ENCODE results near the gene GRIK4. TPM values are rescaled to one million over a fixed set of nuclear protein-coding genes. Genes with fewer than 3 reads are reported as not detected.

The GRIK4 gene
- total and polyA plus RNA-seq, 2 donors (not counting 1 experiment from before 2014, with no cell fraction given), result 0.12 to 0.27 TPM

- 90% methylated on average over 4 of the region's 5 CpGs for WGBS (ENCODE audit: insufficient coverage)
- no peaks in the 10 kb centered on the region for H3K4me1 ChIP-seq (ENCODE audit: control insufficient read depth in 2 of 2, insufficient read depth in 2 of 2, low read length in 2 of 2)
- CTCF ChIA-PET, result no interaction called here
- H3K27me3 ChIP-seq (replicated peaks in 1 of 4; ENCODE audit: control extremely low read depth in 1 of 4, control insufficient read depth in 3 of 4, insufficient read depth in 4 of 4, low read length in 3 of 4), result peaks cover 0 to 9% (median 3%) of the 10 kb centered on the region in 4 experiments
- POLR2A ChIA-PET, result no interaction called here
- Mint-ChIP-seq H3K27ac (no peak overlapping the region), H3K4me3 (no peak overlapping the region), H3K9me3 (ENCODE audit: insufficient read depth) (no peaks in the 10 kb centered on the region), H3K27me3 (peaks cover 39% of the 10 kb centered on the region), H3K4me1 (no peaks in the 10 kb centered on the region)
- no peaks in the 10 kb centered on the region for H4K20me1 ChIP-seq (ENCODE audit: control insufficient read depth, insufficient read depth, low read length, poor library complexity, severe bottlenecking)
- peaks cover 0 to 8% (median 0%) of the 10 kb centered on the region in 3 donors for H3K9me3 ChIP-seq (ENCODE audit: control extremely low read depth in 1 of 3, control insufficient read depth in 2 of 3, insufficient read depth in 1 of 3, low read length in 2 of 3)
- H3K9ac ChIP-seq (ENCODE audit: low read length), result no peak overlapping the region
- H3K79me2 ChIP-seq (ENCODE audit: control insufficient read depth, insufficient read depth, low read length), result no peaks in the 10 kb centered on the region
- TF ChIP-seq EZH2 (IDR thresholded peaks at IDR 0.05; ENCODE audit: borderline replicate concordance, insufficient read depth, low read depth, low read length, poor library complexity, severe bottlenecking) (no peak), CTCF (IDR thresholded peaks at IDR 0.05) (no peak)
- H3K36me3 ChIP-seq (replicated peaks in 1 of 2; ENCODE audit: control extremely low read depth in 1 of 2, control insufficient read depth in 1 of 2, extremely low read depth in 1 of 2, insufficient read depth in 2 of 2, low read length in 1 of 2), result no peaks in the 10 kb centered on the region
- intact Hi-C loops (cut with micrococcal nuclease), result no loop called here
- H3K27ac ChIP-seq (ENCODE audit: low read length in 2 of 2), result no peak overlapping the region
- H3K4me2 ChIP-seq (replicated peaks; ENCODE audit: low read depth, low read length, poor library complexity, severe bottlenecking), result no peak overlapping the region
- no peak overlapping the region for H3K4me3 ChIP-seq (ENCODE audit: control extremely low read depth in 1 of 5, extremely low read depth in 1 of 5, insufficient read depth in 1 of 5, low read depth in 2 of 5, low read length in 4 of 5)
- DNase-seq (no peak), ATAC-seq (ENCODE audit: low read depth) (no peak)
- no peak overlapping the region for H2AFZ ChIP-seq (ENCODE audit: insufficient read depth, low read depth, low read length, poor library complexity, severe bottlenecking)
Observed at GRCh38 chr11:120532832-120533196, 21.3 kb downstream of the GRIK4 start.

DNA sequence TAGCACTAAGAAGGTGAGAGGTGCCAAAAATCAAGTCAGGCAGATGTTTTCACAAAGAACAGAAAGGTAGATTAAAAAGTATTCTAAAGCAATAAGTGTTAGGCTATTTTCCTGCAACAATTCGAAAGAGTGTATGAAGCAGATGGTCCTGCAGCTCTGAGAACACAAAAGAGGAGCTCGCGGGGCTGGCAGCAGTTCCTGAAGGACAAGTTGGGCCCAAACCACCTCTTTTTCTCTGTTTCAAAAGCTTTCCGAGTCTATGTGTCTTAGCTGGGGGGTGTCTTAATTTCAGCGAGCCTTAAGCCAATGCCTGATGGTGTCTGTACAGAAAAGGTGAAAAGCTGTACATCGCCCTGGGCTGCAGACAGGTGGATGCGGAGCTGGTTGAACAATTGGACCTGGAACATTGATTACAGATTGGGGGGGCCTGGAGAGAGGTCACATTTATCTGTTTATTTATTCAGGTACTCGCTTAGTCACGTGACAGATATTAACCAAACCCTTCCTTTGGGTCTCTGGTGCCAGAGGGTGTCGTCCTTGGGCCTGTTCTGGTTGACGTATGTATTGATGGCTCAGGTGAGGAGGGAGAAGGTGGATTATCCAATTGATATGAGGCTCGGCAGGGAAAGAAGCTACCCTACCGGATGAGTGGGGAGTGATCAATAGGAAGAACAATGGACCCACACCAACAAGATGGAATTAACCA is 24.7 kb downstream of the GRIK4 start:
- H3K4me2 ChIP-seq (replicated peaks; ENCODE audit: low read depth, low read length, poor library complexity, severe bottlenecking), result no peak overlapping the region
- POLR2A ChIA-PET, result no interaction called here
- peaks cover 22% of the 10 kb centered on the region for H3K4me1 Mint-ChIP-seq
- H3K27ac ChIP-seq (ENCODE audit: low read length in 2 of 2), result no peak overlapping the region
- H3K9ac ChIP-seq (ENCODE audit: low read length), result no peak overlapping the region
- H4K20me1 ChIP-seq (ENCODE audit: control insufficient read depth, insufficient read depth, low read length, poor library complexity, severe bottlenecking), result no peaks in the 10 kb centered on the region
- H3K4me3 ChIP-seq (ENCODE audit: control extremely low read depth in 1 of 5, extremely low read depth in 1 of 5, insufficient read depth in 1 of 5, low read depth in 2 of 5, low read length in 4 of 5), result no peak overlapping the region
- H3K27me3 Mint-ChIP-seq, result peaks cover 23% of the 10 kb centered on the region
- no peaks in the 10 kb centered on the region for H3K9me3 Mint-ChIP-seq (ENCODE audit: insufficient read depth)
- H3K27me3 ChIP-seq (replicated peaks in 1 of 4; ENCODE audit: control extremely low read depth in 1 of 4, control insufficient read depth in 3 of 4, insufficient read depth in 4 of 4, low read length in 3 of 4), result no peaks in the 10 kb centered on the region
- H3K27ac Mint-ChIP-seq, result no peak overlapping the region
- peaks cover 21 to 33% of the 10 kb centered on the region in 2 donors for H3K4me1 ChIP-seq (ENCODE audit: control insufficient read depth in 2 of 2, insufficient read depth in 2 of 2, low read length in 2 of 2)
- WGBS (ENCODE audit: insufficient coverage), result 94% methylated on average over 10 of the region's 13 CpGs
- intact Hi-C loops (cut with micrococcal nuclease), result no loop called here
- DNase-seq (no peak), ATAC-seq (ENCODE audit: low read depth) (no peak)
- no peaks in the 10 kb centered on the region for H3K79me2 ChIP-seq (ENCODE audit: control insufficient read depth, insufficient read depth, low read length)
- no peak overlapping the region for H3K4me3 Mint-ChIP-seq
- H3K36me3 ChIP-seq (replicated peaks in 1 of 2; ENCODE audit: control extremely low read depth in 1 of 2, control insufficient read depth in 1 of 2, extremely low read depth in 1 of 2, insufficient read depth in 2 of 2, low read length in 1 of 2), result no peaks in the 10 kb centered on the region
- H3K9me3 ChIP-seq (ENCODE audit: control extremely low read depth in 1 of 3, control insufficient read depth in 2 of 3, insufficient read depth in 1 of 3, low read length in 2 of 3), result peaks cover 0 to 3% (median 0%) of the 10 kb centered on the region in 3 donors
- H2AFZ ChIP-seq (ENCODE audit: insufficient read depth, low read depth, low read length, poor library complexity, severe bottlenecking), result no peak overlapping the region
- CTCF ChIA-PET, result no interaction called here
- no peak for TF ChIP-seq EZH2 (IDR thresholded peaks at IDR 0.05; ENCODE audit: borderline replicate concordance, insufficient read depth, low read depth, low read length, poor library complexity, severe bottlenecking)
- TF ChIP-seq CTCF (IDR thresholded peaks at IDR 0.05), result no peak
